Right atrium auricular region (tissue), 2 donors: ENCODE measurements around the gene LMNTD2. TPM values are rescaled to one million over a fixed set of nuclear protein-coding genes. Genes with fewer than 3 reads are reported as not detected.
A peak's percentile ranks its signal among the peaks of the same experiment; 100 is the strongest.

Source experiments
- DNase-seq: peaks from one replicate; pipeline ENCODE4 v3.0.0-alpha.2; 2019; ENCODE audit warnings: low spot score
- H3K27ac ChIP-seq, 2 donors: fragments of 200-600 bp; sonication (generic); 1 replicate in 1 of 2; 2 replicates in 1 of 2; pipeline ENCODE4 v1.5.1; 2016 to 2019
- H3K27me3 ChIP-seq, 2 donors: fragments of 200-600 bp; sonication (generic); one replicate each; pipeline versions ENCODE4 v1.5.1 to v1.6.0; 2017 to 2019
- H3K36me3 ChIP-seq: fragments of 200-600 bp; sonication (generic); one replicate; pipeline ENCODE4 v1.5.1; 2016
- H3K4me1 ChIP-seq, 2 donors: fragments of 200-600 bp; sonication (generic); one replicate each; pipeline versions ENCODE4 v1.5.1 to v1.6.0; 2017 to 2019
- H3K4me3 ChIP-seq, 2 donors: fragments of 200-600 bp; sonication (generic); 1 replicate in 1 of 2; 2 replicates in 1 of 2; pipeline ENCODE4 v1.5.1; 2017 to 2019; ENCODE audit warnings: mild to moderate bottlenecking in 1 of 2, moderate library complexity in 1 of 2
- H3K9me3 ChIP-seq, 2 donors: fragments of 200-600 bp; sonication (generic); one replicate each; pipeline ENCODE4 v1.5.1; 2019
- CTCF ChIP-seq, 2 donors: fragments of 200-600 bp; sonication (generic); IDR thresholded peaks; one replicate each; pipeline ENCODE4 v1.5.1; 2019; ENCODE audit warnings: antibody characterized with exemption in 2 of 2
- total RNA-seq, 2 donors: library from RNA; depleted of rRNA; stranded (reverse); fragments of >200 nt; gene quantifications; one replicate each; pipeline ENCODE4 v1.1.0, GENCODE V29; 2016

Gene LMNTD2
- total RNA-seq, 2 donors from 2014 or later, result 0.33 to 0.86 TPM

GRCh38 chr11:607020-607780 lies 46.7 kb upstream of the LMNTD2 start:
- no peak for TF ChIP-seq CTCF (IDR thresholded peaks at IDR 0.05)

GRCh38 chr11:606245-606644 lies 45.7 kb upstream of the LMNTD2 start:
- no peak for DNase-seq
- no peaks in the 10 kb centered on the region for H3K9me3 ChIP-seq
- H3K4me3 ChIP-seq, result no peak overlapping the region
- peaks cover 0 to 6% of the 10 kb centered on the region in 2 donors for H3K4me1 ChIP-seq
- TF ChIP-seq CTCF (IDR thresholded peaks at IDR 0.05), result no peak
- H3K36me3 ChIP-seq, result peaks cover 100% of the 10 kb centered on the region
- H3K27ac ChIP-seq, result peak overlapping the region; percentile 37 to 59
- H3K27me3 ChIP-seq, result no peaks in the 10 kb centered on the region

More at GRCh38 chr11:607020-607780, 46.7 kb upstream of the LMNTD2 start:
- Histone ChIP-seq H3K27me3 (no peaks in the 10 kb centered on the region), H3K4me1 (peaks cover 0 to 6% of the 10 kb centered on the region in 2 donors), H3K9me3 (no peaks in the 10 kb centered on the region), H3K36me3 (peaks cover 100% of the 10 kb centered on the region), H3K27ac (peak overlapping the region in 1 of 2 donors; percentile 59), H3K4me3 (no peak overlapping the region)
- no peak for DNase-seq

GRCh38 chr11:605286-606129 lies 45.0 kb upstream of the LMNTD2 start:
- peaks cover 100% of the 10 kb centered on the region for H3K36me3 ChIP-seq
- H3K27me3 ChIP-seq, result no peaks in the 10 kb centered on the region
- no peak overlapping the region for H3K4me3 ChIP-seq
- peak overlapping the region; percentile 37 to 59 for H3K27ac ChIP-seq
- DNase-seq, result no peak
- H3K9me3 ChIP-seq, result no peaks in the 10 kb centered on the region
- H3K4me1 ChIP-seq, result peaks cover 0 to 6% of the 10 kb centered on the region in 2 donors
- TF ChIP-seq CTCF (IDR thresholded peaks at IDR 0.05), result no peak

GRCh38 chr11:603154-603553 lies 42.6 kb upstream of the LMNTD2 start:
- Histone ChIP-seq H3K4me1 (peaks cover 0 to 6% of the 10 kb centered on the region in 2 donors), H3K36me3 (peaks cover 97% of the 10 kb centered on the region)

More at GRCh38 chr11:603154-603553, 42.6 kb upstream of the LMNTD2 start:
- Histone ChIP-seq H3K27me3 (no peaks in the 10 kb centered on the region), H3K27ac (no peak overlapping the region), H3K4me3 (no peak overlapping the region), H3K9me3 (no peaks in the 10 kb centered on the region)
- no peak for DNase-seq
- TF ChIP-seq CTCF (IDR thresholded peaks at IDR 0.05), result no peak
